Stimulated activated CD8-positive, alpha-beta memory T cell treated with anti-CD3 and anti-CD28 coated beads, Interleukin-15, amount 100 ng/mL, for 1 hour (primary cell): Measurements from ENCODE around the gene KLHL26.

Source experiments
- DNase-seq: peaks from one replicate; pipeline ENCODE4 v3.0.0-alpha.2; 2020; ENCODE audit warnings: low read depth

The KLHL26 gene

DNA sequence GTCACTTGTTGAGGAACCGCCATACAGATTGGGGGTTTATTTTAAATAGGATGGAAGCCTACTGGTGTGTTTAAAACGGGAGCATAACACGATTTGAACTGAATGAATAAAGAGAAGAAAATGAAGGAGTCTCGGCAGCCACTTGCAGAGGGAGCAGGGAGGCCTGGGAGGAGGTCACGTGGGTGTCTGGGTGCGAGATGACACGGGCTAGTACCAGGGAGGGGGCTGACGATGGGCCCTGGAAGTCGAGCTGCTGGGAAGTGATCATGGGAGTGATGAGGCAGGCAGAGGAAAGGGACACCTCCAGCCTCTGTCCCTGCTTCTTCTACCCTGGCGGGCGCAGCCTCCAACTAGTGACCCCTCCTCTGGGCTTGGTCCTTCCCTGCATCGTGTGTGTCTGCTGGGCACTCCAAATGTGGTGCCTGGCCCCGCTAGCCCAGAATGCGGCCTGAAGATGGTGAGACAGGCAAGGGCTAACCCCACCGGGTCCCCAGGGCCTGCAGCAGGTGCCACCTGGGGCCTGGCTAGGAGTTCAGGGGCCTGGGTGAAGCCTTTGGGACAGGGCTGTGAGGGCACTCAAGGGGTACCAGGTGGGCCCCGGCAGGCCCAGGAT, 82.1 kb downstream of the KLHL26 start:
- DNase-seq: no peak

DNA sequence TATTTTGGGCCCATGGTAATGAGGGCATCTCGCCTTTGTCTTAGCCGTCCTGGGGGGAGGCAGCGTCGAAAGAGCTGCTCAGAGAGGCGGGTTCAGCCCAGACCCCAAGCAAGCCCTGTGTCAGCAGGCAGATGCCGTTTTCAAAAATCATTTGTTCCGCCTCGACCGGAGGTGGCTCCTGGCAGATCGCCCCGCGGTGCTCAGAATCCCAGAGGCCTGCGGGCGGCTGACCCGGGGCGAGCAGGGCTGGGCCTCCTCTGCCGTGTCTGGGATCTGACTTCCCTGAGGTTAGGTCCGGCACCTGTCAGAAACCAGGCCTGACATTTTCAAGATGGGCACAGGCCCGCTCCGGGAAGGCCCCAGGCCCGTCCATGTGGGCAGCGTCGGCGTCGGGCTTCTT, 82.7 kb downstream of the KLHL26 start:
- DNase-seq: no peak
